Spleen (tissue), 11 donors: Measurements from ENCODE around the gene GJB4. TPM values are rescaled to one million over a fixed set of nuclear protein-coding genes. Genes with fewer than 3 reads are reported as not detected.
A peak's percentile ranks its signal among the peaks of the same experiment; 100 is the strongest.

ENCODE experiments used
- DNase-seq: peaks from one replicate; pipeline ENCODE4 v3.0.0-alpha.2; 2020
- H3K27ac ChIP-seq, 8 donors: fragments of 200-600 bp; sonication (generic) in 7 of 8; 1 replicate in 4 of 8; 2 replicates in 4 of 8; pipeline versions ENCODE4 v1.5.0 to v1.8.0; 2016 to 2021; ENCODE audit warnings: inconsistent platforms in 4 of 8, mild to moderate bottlenecking in 4 of 8, moderate library complexity in 1 of 8
- H3K27me3 ChIP-seq, 7 donors: fragments of 200-600 bp; sonication (generic) in 6 of 7; replicated peaks in 1 of 7; 1 replicate in 4 of 7; 2 replicates in 3 of 7; pipeline versions ENCODE4 v1.5.0 to v1.8.0; 2016 to 2021; ENCODE audit warnings: inconsistent platforms in 3 of 7, mild to moderate bottlenecking in 1 of 7
- H3K36me3 ChIP-seq, 6 donors: fragments of 200-600 bp; sonication (generic) in 5 of 6; 1 replicate in 4 of 6; 2 replicates in 2 of 6; pipeline versions ENCODE4 v1.5.0 to v1.8.0; 2016 to 2021; ENCODE audit warnings: inconsistent platforms in 2 of 6
- H3K4me1 ChIP-seq, 6 donors: fragments of 200-600 bp; sonication (generic) in 5 of 6; 1 replicate in 3 of 6; 2 replicates in 3 of 6; pipeline versions ENCODE4 v1.5.0 to v1.8.0; 2016 to 2021; ENCODE audit warnings: inconsistent platforms in 3 of 6
- H3K4me3 ChIP-seq, 8 donors: fragments of 200-600 bp; sonication (generic) in 7 of 8; 1 replicate in 4 of 8; 2 replicates in 4 of 8; pipeline versions ENCODE4 v1.5.0 to v1.8.0; 2016 to 2021; ENCODE audit warnings: inconsistent platforms in 4 of 8, mild to moderate bottlenecking in 4 of 8, moderate library complexity in 2 of 8
- H3K9me3 ChIP-seq, 8 donors: fragments of 200-600 bp; sonication (generic) in 7 of 8; 1 replicate in 4 of 8; 2 replicates in 4 of 8; pipeline versions ENCODE4 v1.5.0 to v1.8.0; 2016 to 2021; ENCODE audit warnings: inconsistent platforms in 4 of 8
- POLR2A ChIP-seq, 3 donors: fragments of 450-650 bp; IDR thresholded peaks; one replicate each; pipeline ENCODE4 v1.5.1; 2017; ENCODE audit warnings: antibody characterized with exemption in 3 of 3, mild to moderate bottlenecking in 1 of 3
- POLR2AphosphoS5 ChIP-seq, 3 donors: sonication (generic); formaldehyde crosslinking; IDR thresholded peaks; one replicate each; pipeline ENCODE4 v1.5.1; 2017; ENCODE audit warnings: antibody characterized with exemption in 3 of 3
- WGBS, 5 donors: extraction: QIAGEN DNeasy Blood & Tissue Kit in 3 of 5; methylation state at CpG; one replicate each; pipeline versions ENCODE4 v1.1.5 to v1.1.7; 2013 to 2018; 5-methylcytosine and 5-hydroxymethylcytosine counted together
- intact Hi-C: fragments of 100-400 bp; cut with DNase I; formaldehyde crosslinking; loops from one replicate; pipeline ENCODE4 v1.15.0; 2023; ENCODE audit warnings: low total_unique reads
- polyA plus RNA-seq, 3 donors: library from polyadenylated mRNA; stranded (reverse); fragments of 200-250 nt; gene quantifications; one replicate each; pipeline ENCODE4 v1.2.1, GENCODE V29; 2013
- total RNA-seq, 7 donors: library from RNA; depleted of rRNA in 3 of 7; stranded (reverse); fragments of >200 nt in 3 of 7; fragmentation: NEBNext Ultra II Directional in 4 of 7; extraction: Animal tissue kit (Norgen Biotek cat#: 25700) in 4 of 7; gene quantifications; one replicate each; pipeline versions ENCODE4 v1.1.0 to v1.2.1, GENCODE V29; 2016 to 2021
- TF ChIP-seq, protein P1 (sequence below), 11 experiments: fragments of 200-600 bp in 7 of 11; fragments of 450-650 bp in 4 of 11; sonication (generic) in 4 of 11; IDR thresholded peaks in 8 of 11; conservative IDR thresholded peaks in 3 of 11; 1 replicate in 7 of 11; 2 replicates in 4 of 11; pipeline versions ENCODE4 v1.4.0 to v1.8.0; 2016 to 2021; ENCODE audit warnings: antibody characterized with exemption in 11 of 11, inconsistent platforms in 4 of 11, mild to moderate bottlenecking in 1 of 11
- donor health status: healthy with polysubstance abuse.
- donor health status: DM: no; HTN: no; CAD: no; lungs with moderate emphysema.
- donor health status: DM: no; HTN: no; CAD: no.
- donor health status: Bipolar disorder and iron deficiency.
- donor health status: healthy.
- donor health status: DM: no; HTN: no; CAD: no.
- donor health status: DM: yes; HTN: yes; CAD: no.

Gene GJB4
- total and polyA plus RNA-seq, 10 donors = not detected

DNA sequence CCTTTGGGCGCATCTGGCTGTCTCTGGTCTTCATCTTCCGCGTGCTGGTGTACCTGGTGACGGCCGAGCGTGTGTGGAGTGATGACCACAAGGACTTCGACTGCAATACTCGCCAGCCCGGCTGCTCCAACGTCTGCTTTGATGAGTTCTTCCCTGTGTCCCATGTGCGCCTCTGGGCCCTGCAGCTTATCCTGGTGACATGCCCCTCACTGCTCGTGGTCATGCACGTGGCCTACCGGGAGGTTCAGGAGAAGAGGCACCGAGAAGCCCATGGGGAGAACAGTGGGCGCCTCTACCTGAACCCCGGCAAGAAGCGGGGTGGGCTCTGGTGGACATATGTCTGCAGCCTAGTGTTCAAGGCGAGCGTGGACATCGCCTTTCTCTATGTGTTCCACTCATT lies 2.2 kb upstream of the GJB4 start:
- intact Hi-C loops = no loop called here
- Histone ChIP-seq H3K9me3 (no peaks in the 10 kb centered on the region), H3K4me3 (no peak overlapping the region), H3K27me3 (peaks cover 0 to 18% (median 0%) of the 10 kb centered on the region in 7 donors), H3K27ac (no peak overlapping the region), H3K4me1 (no peaks in the 10 kb centered on the region), H3K36me3 (no peaks in the 10 kb centered on the region)
- DNase-seq = no peak
- 88 to 94% (median 90%) methylated on average over 21 of the region's 21 CpGs for WGBS, 5 donors
- no peak for TF ChIP-seq POLR2A (IDR thresholded peaks at IDR 0.05)
- TF ChIP-seq, protein P1, sequence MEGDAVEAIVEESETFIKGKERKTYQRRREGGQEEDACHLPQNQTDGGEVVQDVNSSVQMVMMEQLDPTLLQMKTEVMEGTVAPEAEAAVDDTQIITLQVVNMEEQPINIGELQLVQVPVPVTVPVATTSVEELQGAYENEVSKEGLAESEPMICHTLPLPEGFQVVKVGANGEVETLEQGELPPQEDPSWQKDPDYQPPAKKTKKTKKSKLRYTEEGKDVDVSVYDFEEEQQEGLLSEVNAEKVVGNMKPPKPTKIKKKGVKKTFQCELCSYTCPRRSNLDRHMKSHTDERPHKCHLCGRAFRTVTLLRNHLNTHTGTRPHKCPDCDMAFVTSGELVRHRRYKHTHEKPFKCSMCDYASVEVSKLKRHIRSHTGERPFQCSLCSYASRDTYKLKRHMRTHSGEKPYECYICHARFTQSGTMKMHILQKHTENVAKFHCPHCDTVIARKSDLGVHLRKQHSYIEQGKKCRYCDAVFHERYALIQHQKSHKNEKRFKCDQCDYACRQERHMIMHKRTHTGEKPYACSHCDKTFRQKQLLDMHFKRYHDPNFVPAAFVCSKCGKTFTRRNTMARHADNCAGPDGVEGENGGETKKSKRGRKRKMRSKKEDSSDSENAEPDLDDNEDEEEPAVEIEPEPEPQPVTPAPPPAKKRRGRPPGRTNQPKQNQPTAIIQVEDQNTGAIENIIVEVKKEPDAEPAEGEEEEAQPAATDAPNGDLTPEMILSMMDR (IDR thresholded peaks at IDR 0.05 in 8 of 11, conservative IDR thresholded peaks at IDR 0.05 in 3 of 11) = no peak
- no peak for TF ChIP-seq POLR2AphosphoS5 (IDR thresholded peaks at IDR 0.05)

GRCh38 chr1:34758751-34759150 lies 789 bp upstream of the GJB4 start:
- Histone ChIP-seq H3K4me1 (no peaks in the 10 kb centered on the region), H3K27ac (no peak overlapping the region), H3K36me3 (no peaks in the 10 kb centered on the region), H3K9me3 (no peaks in the 10 kb centered on the region), H3K4me3 (no peak overlapping the region), H3K27me3 (peaks cover 0 to 26% (median 0%) of the 10 kb centered on the region in 7 donors)
- intact Hi-C loops = no loop called here
- no peak for TF ChIP-seq POLR2AphosphoS5 (IDR thresholded peaks at IDR 0.05)
- no peak for TF ChIP-seq POLR2A (IDR thresholded peaks at IDR 0.05)
- TF ChIP-seq, protein P1 (IDR thresholded peaks at IDR 0.05 in 8 of 11, conservative IDR thresholded peaks at IDR 0.05 in 3 of 11) = no peak
- 69 to 83% (median 71%) methylated on average over 4 of the region's 4 CpGs for WGBS, 5 donors
- no peak for DNase-seq

DNA sequence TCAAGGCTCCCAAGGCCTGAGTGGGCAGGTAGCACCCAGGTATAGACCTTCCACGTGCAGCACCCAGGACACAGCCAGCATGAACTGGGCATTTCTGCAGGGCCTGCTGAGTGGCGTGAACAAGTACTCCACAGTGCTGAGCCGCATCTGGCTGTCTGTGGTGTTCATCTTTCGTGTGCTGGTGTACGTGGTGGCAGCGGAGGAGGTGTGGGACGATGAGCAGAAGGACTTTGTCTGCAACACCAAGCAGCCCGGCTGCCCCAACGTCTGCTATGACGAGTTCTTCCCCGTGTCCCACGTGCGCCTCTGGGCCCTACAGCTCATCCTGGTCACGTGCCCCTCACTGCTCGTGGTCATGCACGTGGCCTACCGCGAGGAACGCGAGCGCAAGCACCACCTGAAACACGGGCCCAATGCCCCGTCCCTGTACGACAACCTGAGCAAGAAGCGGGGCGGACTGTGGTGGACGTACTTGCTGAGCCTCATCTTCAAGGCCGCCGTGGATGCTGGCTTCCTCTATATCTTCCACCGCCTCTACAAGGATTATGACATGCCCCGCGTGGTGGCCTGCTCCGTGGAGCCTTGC lies 1.7 kb downstream of the GJB4 start:
- DNase-seq = peak; percentile 64
- Histone ChIP-seq H3K4me1 (no peaks in the 10 kb centered on the region), H3K36me3 (no peaks in the 10 kb centered on the region), H3K4me3 (no peak overlapping the region), H3K27me3 (peaks cover 0 to 43% (median 0%) of the 10 kb centered on the region in 7 donors), H3K27ac (no peak overlapping the region), H3K9me3 (no peaks in the 10 kb centered on the region)
- WGBS, 5 donors = 91 to 94% (median 94%) methylated on average over 31 to 33 of the region's 33 CpGs
- intact Hi-C loops = no loop called here
- no peak for TF ChIP-seq POLR2A (IDR thresholded peaks at IDR 0.05)
- no peak for TF ChIP-seq POLR2AphosphoS5 (IDR thresholded peaks at IDR 0.05)
- TF ChIP-seq, protein P1 (IDR thresholded peaks at IDR 0.05 in 8 of 11, conservative IDR thresholded peaks at IDR 0.05 in 3 of 11) = no peak

- 83 to 89% (median 88%) methylated on average over 9 to 13 of the region's 13 CpGs for WGBS, 5 donors
- peak; percentile 27 for DNase-seq
- no peaks in the 10 kb centered on the region for H3K36me3 ChIP-seq
- TF ChIP-seq POLR2AphosphoS5 (IDR thresholded peaks at IDR 0.05) = no peak
- TF ChIP-seq, protein P1 (IDR thresholded peaks at IDR 0.05 in 8 of 11, conservative IDR thresholded peaks at IDR 0.05 in 3 of 11) = no peak
- no peak for TF ChIP-seq POLR2A (IDR thresholded peaks at IDR 0.05)
- no peaks in the 10 kb centered on the region for H3K4me1 ChIP-seq
- H3K27ac ChIP-seq = no peak overlapping the region
- intact Hi-C loops = no loop called here
- no peaks in the 10 kb centered on the region for H3K9me3 ChIP-seq
- H3K27me3 ChIP-seq = peaks cover 0 to 46% (median 0%) of the 10 kb centered on the region in 7 donors
- H3K4me3 ChIP-seq = no peak overlapping the region
These were observed 2.3 kb downstream of the GJB4 start for GRCh38 chr1:34761776-34762307.
